Liver (tissue), 9 donors: ENCODE data around the gene SPINT3. TPM values are rescaled to one million over a fixed set of nuclear protein-coding genes. Genes with fewer than 3 reads are reported as not detected.

Source experiments
- DNase-seq: peaks from one replicate; pipeline ENCODE4 v3.0.0-alpha.2; 2017; ENCODE audit warnings: low spot score
- H3K27ac ChIP-seq, 2 donors: one replicate each; pipeline ENCODE4 v1.7.0; 2013; ENCODE audit warnings: inconsistent platforms in 2 of 2, low read length in 2 of 2, control low read depth in 1 of 2, low read depth in 1 of 2, mild to moderate bottlenecking in 1 of 2
- H3K27me3 ChIP-seq, 4 donors: one replicate each; pipeline versions ENCODE4 v1.6.1 to v1.7.0; 2013; ENCODE audit warnings: low read length in 3 of 4, inconsistent platforms in 1 of 4, mild to moderate bottlenecking in 1 of 4, moderate library complexity in 1 of 4; ENCODE audit not compliant: control insufficient read depth in 4 of 4, insufficient read depth in 4 of 4
- H3K36me3 ChIP-seq, 4 donors: one replicate each; pipeline versions ENCODE4 v1.6.1 to v1.7.0; 2013; ENCODE audit warnings: low read length in 3 of 4, mild to moderate bottlenecking in 3 of 4, low read depth in 1 of 4, moderate library complexity in 1 of 4; ENCODE audit not compliant: control insufficient read depth in 4 of 4, insufficient read depth in 3 of 4
- H3K4me1 ChIP-seq, 4 donors: one replicate each; pipeline versions ENCODE4 v1.6.1 to v1.7.0; 2013; ENCODE audit warnings: low read length in 3 of 4, mild to moderate bottlenecking in 3 of 4, moderate library complexity in 1 of 4; ENCODE audit not compliant: control insufficient read depth in 4 of 4, insufficient read depth in 4 of 4
- H3K4me3 ChIP-seq, 3 donors: one replicate each; pipeline versions ENCODE4 v1.6.1 to v1.7.0; 2013; ENCODE audit warnings: low read length in 3 of 3, control low read depth in 1 of 3, low read depth in 1 of 3, mild to moderate bottlenecking in 1 of 3
- H3K9ac ChIP-seq, 2 donors: one replicate each; pipeline ENCODE4 v1.7.0; 2013; ENCODE audit warnings: low read length in 2 of 2, mild to moderate bottlenecking in 2 of 2, moderate library complexity in 2 of 2, control low read depth in 1 of 2, low read depth in 1 of 2
- H3K9me3 ChIP-seq, 4 donors: one replicate each; pipeline versions ENCODE4 v1.6.1 to v1.7.0; 2013; ENCODE audit warnings: low read length in 3 of 4; ENCODE audit not compliant: control insufficient read depth in 4 of 4
- CTCF ChIP-seq: fragments of 150-350 bp; IDR thresholded peaks from 2 replicates; pipeline ENCODE4 v1.5.1; 2017; ENCODE audit warnings: improper control_type of control experiment, low read depth, low read length; ENCODE audit not compliant: missing input control
- FOXA1 ChIP-seq: IDR thresholded peaks from 2 replicates; pipeline ENCODE4 v1.6.1; 2016; ENCODE audit warnings: antibody characterized with exemption
- FOXA2 ChIP-seq: IDR thresholded peaks from 2 replicates; pipeline ENCODE4 v1.6.1; 2016; ENCODE audit warnings: antibody characterized with exemption
- GABPA ChIP-seq, 2 donors: IDR thresholded peaks in 1 of 2; conservative IDR thresholded peaks in 1 of 2; 2 replicates each; pipeline ENCODE4 v1.6.1; 2016; ENCODE audit warnings: antibody characterized with exemption in 2 of 2, mild to moderate bottlenecking in 1 of 2, moderate library complexity in 1 of 2
- HNF4A ChIP-seq, 2 donors: conservative IDR thresholded peaks; 2 replicates each; pipeline ENCODE4 v1.6.1; 2016; ENCODE audit warnings: antibody characterized with exemption in 2 of 2, mild to moderate bottlenecking in 2 of 2
- HNF4G ChIP-seq: IDR thresholded peaks from 2 replicates; pipeline ENCODE4 v1.6.1; 2016; ENCODE audit warnings: antibody characterized with exemption
- JUND ChIP-seq, 2 donors: IDR thresholded peaks; 2 replicates each; pipeline ENCODE4 v1.6.1; 2016; ENCODE audit warnings: antibody characterized with exemption in 2 of 2
- MAX ChIP-seq: IDR thresholded peaks from 2 replicates; pipeline ENCODE4 v1.6.1; 2016; ENCODE audit warnings: antibody characterized with exemption
- RAD21 ChIP-seq, 2 donors: IDR thresholded peaks; 2 replicates each; pipeline ENCODE4 v1.6.1; 2016; ENCODE audit warnings: antibody characterized with exemption in 2 of 2, mild to moderate bottlenecking in 2 of 2
- REST ChIP-seq: IDR thresholded peaks from 2 replicates; pipeline ENCODE4 v1.6.1; 2016; ENCODE audit warnings: antibody characterized with exemption, mild to moderate bottlenecking
- RXRA ChIP-seq, 2 donors: IDR thresholded peaks; 2 replicates each; pipeline ENCODE4 v1.6.1; 2017 to 2018; ENCODE audit warnings: antibody characterized with exemption in 2 of 2, mild to moderate bottlenecking in 1 of 2
- SP1 ChIP-seq: IDR thresholded peaks from 2 replicates; pipeline ENCODE4 v1.6.1; 2018; ENCODE audit warnings: antibody characterized with exemption, mild to moderate bottlenecking
- YY1 ChIP-seq: IDR thresholded peaks from 2 replicates; pipeline ENCODE4 v1.6.1; 2016; ENCODE audit warnings: antibody characterized with exemption, mild to moderate bottlenecking
- WGBS: extraction: QIAGEN DNeasy Blood & Tissue Kit; methylation state at CpG from one replicate; pipeline ENCODE4 v1.1.7; 2013; 5-methylcytosine and 5-hydroxymethylcytosine counted together
- polyA plus RNA-seq, 2 donors: library from polyadenylated mRNA; stranded (reverse) in 1 of 2; unstranded in 1 of 2; fragments of 200-250 nt in 1 of 2; fragments of >200 nt in 1 of 2; fragmentation: Nextera tagmentation in 1 of 2; extraction: Ambion mirVana in 1 of 2; gene quantifications; one replicate each; pipeline versions ENCODE4 v1.2.1 to v1.2.3, GENCODE V29; 2013 to 2015
- total RNA-seq, 2 donors: library from RNA; depleted of rRNA; stranded (reverse); fragments of >200 nt; gene quantifications; one replicate each; pipeline ENCODE4 v1.2.3, GENCODE V29; 2014
- TF ChIP-seq, protein P1 (sequence below): IDR thresholded peaks from 2 replicates; pipeline ENCODE4 v1.6.1; 2016; ENCODE audit warnings: antibody characterized with exemption
- donor health status: healthy.
- donor health status: healthy.
- donor health status: healthy.
- donor health status: healthy.
- donor health status: healthy.

Gene SPINT3
- total and polyA plus RNA-seq, 4 donors, result not detected

DNA sequence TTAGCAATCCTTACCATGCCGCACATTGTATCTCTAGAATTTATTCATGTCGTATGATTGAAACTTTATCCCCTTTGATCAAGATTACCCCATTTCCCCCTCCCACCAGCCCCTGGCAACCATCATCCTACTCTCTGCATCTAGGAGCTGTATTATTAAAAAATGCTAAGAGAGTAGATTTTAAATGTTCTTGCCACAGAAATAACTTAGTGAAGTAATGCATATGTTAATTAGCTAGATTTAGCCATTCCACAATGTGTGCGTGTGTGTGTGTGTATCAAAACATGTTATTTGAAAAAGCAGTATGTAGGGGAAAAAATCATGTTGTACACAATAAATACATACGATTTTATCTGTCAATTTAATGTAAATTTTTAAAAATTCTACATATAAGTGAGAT is 11.9 kb upstream of the SPINT3 start:
- Histone ChIP-seq H3K9ac (no peak overlapping the region), H3K27ac (no peak overlapping the region), H3K4me1 (no peaks in the 10 kb centered on the region), H3K36me3 (no peaks in the 10 kb centered on the region), H3K9me3 (no peaks in the 10 kb centered on the region), H3K4me3 (no peak overlapping the region), H3K27me3 (peaks cover 0 to 13% (median 0%) of the 10 kb centered on the region in 4 donors)
- DNase-seq, result no peak
- WGBS, result 71% methylated on average over 4 of the region's 4 CpGs
- TF ChIP-seq HNF4A (conservative IDR thresholded peaks at IDR 0.05), result no peak
- no peak for TF ChIP-seq SP1
- TF ChIP-seq, protein P1, sequence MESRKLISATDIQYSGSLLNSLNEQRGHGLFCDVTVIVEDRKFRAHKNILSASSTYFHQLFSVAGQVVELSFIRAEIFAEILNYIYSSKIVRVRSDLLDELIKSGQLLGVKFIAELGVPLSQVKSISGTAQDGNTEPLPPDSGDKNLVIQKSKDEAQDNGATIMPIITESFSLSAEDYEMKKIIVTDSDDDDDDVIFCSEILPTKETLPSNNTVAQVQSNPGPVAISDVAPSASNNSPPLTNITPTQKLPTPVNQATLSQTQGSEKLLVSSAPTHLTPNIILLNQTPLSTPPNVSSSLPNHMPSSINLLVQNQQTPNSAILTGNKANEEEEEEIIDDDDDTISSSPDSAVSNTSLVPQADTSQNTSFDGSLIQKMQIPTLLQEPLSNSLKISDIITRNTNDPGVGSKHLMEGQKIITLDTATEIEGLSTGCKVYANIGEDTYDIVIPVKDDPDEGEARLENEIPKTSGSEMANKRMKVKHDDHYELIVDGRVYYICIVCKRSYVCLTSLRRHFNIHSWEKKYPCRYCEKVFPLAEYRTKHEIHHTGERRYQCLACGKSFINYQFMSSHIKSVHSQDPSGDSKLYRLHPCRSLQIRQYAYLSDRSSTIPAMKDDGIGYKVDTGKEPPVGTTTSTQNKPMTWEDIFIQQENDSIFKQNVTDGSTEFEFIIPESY, result no peak
- TF ChIP-seq FOXA2, result no peak
- no peak for TF ChIP-seq YY1

DNA sequence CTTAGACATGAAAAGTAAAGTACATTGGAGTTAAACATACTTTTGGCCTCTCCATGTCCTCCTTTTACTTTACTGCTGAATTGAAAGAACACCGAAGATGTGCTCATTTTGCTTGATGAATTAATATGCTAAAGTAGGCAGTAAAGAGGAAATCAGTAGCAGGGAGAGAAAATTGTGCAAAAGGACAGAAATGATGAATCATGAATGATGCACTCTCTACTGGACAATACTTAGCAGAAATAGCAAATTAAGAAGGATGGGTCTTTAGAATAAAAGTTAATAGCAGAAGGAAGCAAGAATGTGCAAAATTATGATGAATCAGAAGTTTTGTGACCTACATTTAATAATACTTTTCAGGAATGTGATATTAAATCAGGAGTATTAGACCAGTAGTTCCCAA is 8.4 kb upstream of the SPINT3 start:
- WGBS, result 60% methylated on average over 1 of the region's 1 CpG

DNA sequence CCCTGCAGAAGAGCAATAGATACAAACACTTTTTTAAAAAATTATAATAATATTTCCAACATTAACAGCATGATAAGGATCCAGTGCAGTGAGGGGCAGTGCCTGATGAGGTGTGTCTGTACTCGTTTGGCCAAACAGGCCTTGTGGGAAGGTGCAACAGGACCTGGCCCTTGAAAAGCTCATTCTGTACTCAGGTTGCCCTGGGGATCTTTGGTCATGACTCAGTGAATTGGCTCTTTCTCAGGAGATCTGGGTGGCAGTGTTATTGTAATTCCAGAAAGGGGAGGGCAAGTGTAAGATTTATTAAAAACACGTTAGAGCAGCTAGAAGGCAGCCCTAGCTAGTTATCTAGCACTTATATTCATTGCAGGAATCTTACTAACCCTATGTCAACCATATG is 2.9 kb upstream of the SPINT3 start:
- H3K27me3 ChIP-seq, result peaks cover 0 to 6% (median 0%) of the 10 kb centered on the region in 4 donors
- 41% methylated on average over 2 of the region's 2 CpGs for WGBS
- no peaks in the 10 kb centered on the region for H3K9me3 ChIP-seq
- H3K36me3 ChIP-seq, result no peaks in the 10 kb centered on the region
- no peak overlapping the region for H3K27ac ChIP-seq
- TF ChIP-seq, protein P1, result no peak
- no peak for TF ChIP-seq JUND (IDR thresholded peaks at IDR 0.05)
- TF ChIP-seq CTCF, result no peak
- no peak for TF ChIP-seq RAD21 (IDR thresholded peaks at IDR 0.05)
- no peak for TF ChIP-seq GABPA (IDR thresholded peaks at IDR 0.05 in 1 of 2, conservative IDR thresholded peaks at IDR 0.05 in 1 of 2)
- no peak for TF ChIP-seq SP1
- no peak for TF ChIP-seq FOXA2
- TF ChIP-seq RXRA (IDR thresholded peaks at IDR 0.05), result no peak
- no peak for TF ChIP-seq FOXA1
- no peak for TF ChIP-seq REST
- TF ChIP-seq YY1, result no peak
- no peak for TF ChIP-seq MAX
- TF ChIP-seq HNF4G, result no peak
- no peak for DNase-seq
- no peak overlapping the region for H3K9ac ChIP-seq
- H3K4me3 ChIP-seq, result no peak overlapping the region
- no peaks in the 10 kb centered on the region for H3K4me1 ChIP-seq

More for the DNA sequence above, 8.4 kb upstream of the SPINT3 start:
- H3K27me3 ChIP-seq, result peaks cover 0 to 13% (median 0%) of the 10 kb centered on the region in 4 donors
- no peaks in the 10 kb centered on the region for H3K4me1 ChIP-seq
- no peak overlapping the region for H3K9ac ChIP-seq
- H3K4me3 ChIP-seq, result no peak overlapping the region
- TF ChIP-seq JUND (IDR thresholded peaks at IDR 0.05), result no peak
- H3K36me3 ChIP-seq, result no peaks in the 10 kb centered on the region
- no peak for DNase-seq
- no peak overlapping the region for H3K27ac ChIP-seq
- no peaks in the 10 kb centered on the region for H3K9me3 ChIP-seq
